SHP77 treated with DMSO at 0.1 percent for 48 hours (cell line): ENCODE data around the gene PCNT.
A peak's percentile ranks its signal among the peaks of the same experiment; 100 is the strongest.

Experiments used
- DNase-seq: peaks from one replicate; lab custom pipeline; 2025; lab: John Stamatoyannopoulos, UW

Gene PCNT

GRCh38 chr21:46323710-46324389 lies at the start of gene PCNT, which contains the start of gene C21orf58:
TSS of gene PCNT (plus strand) at chr21:46324156. CDS start at chr21:46324229, 73 bp downstream.
TSS of gene C21orf58 (minus strand) at chr21:46323870. CDS start at chr21:46322738, 1,132 bp downstream.
- DNase-seq, result peak; percentile 90

GRCh38 chr21:46274797-46275390 lies 49.1 kb upstream of the PCNT start:
- no peak for DNase-seq

GRCh38 chr21:46284077-46284644 lies 39.8 kb upstream of the PCNT start:
- DNase-seq, result peak; percentile 27

GRCh38 chr21:46284733-46285132 lies 39.2 kb upstream of the PCNT start:
- no peak for DNase-seq

- DNase-seq, result no peak
These were observed 38.7 kb upstream of the PCNT start, which contains the start of gene MCM3AP for GRCh38 chr21:46285206-46285661. TSS of gene MCM3AP (minus strand) at chr21:46285611. CDS start at chr21:46285286, 325 bp downstream.

GRCh38 chr21:46285761-46286647 lies 38.0 kb upstream of the PCNT start, which contains the start of gene YBEY:
TSS of gene YBEY (plus strand) at chr21:46286342. CDS start at chr21:46286914, 572 bp downstream.
- peak; percentile 59 for DNase-seq

GRCh38 chr21:46286648-46287002 lies 37.3 kb upstream of the PCNT start:
- peak; percentile 50 for DNase-seq

GRCh38 chr21:46287541-46287940 lies 36.4 kb upstream of the PCNT start:
- DNase-seq, result no peak

GRCh38 chr21:46289655-46290179 lies 34.2 kb upstream of the PCNT start:
- DNase-seq, result no peak

GRCh38 chr21:46291561-46291960 lies 32.4 kb upstream of the PCNT start:
- DNase-seq, result no peak

- DNase-seq, result no peak
These were observed 29.2 kb upstream of the PCNT start for GRCh38 chr21:46294647-46295176.

- DNase-seq, result no peak
These were observed 28.7 kb upstream of the PCNT start for GRCh38 chr21:46295177-46295770.

GRCh38 chr21:46295996-46296752 lies 27.8 kb upstream of the PCNT start:
- DNase-seq, result no peak

GRCh38 chr21:46297338-46298271 lies 26.4 kb upstream of the PCNT start:
- DNase-seq, result no peak

- no peak for DNase-seq
These were observed 24.8 kb upstream of the PCNT start for GRCh38 chr21:46299167-46299566.

- DNase-seq, result no peak
These were observed 22.2 kb upstream of the PCNT start for GRCh38 chr21:46301759-46302158.

- DNase-seq, result no peak
These were observed 19.5 kb upstream of the PCNT start for GRCh38 chr21:46304437-46304836.

- no peak for DNase-seq
These were observed 19.0 kb upstream of the PCNT start for GRCh38 chr21:46304955-46305354.

- no peak for DNase-seq
These were observed 16.3 kb upstream of the PCNT start for GRCh38 chr21:46307625-46308024.
